Astrocyte (in vitro differentiated cells and primary cell): ENCODE results near the gene ATF6.

Experiments used
- CTCF ChIP-seq: IDR thresholded peaks from 2 replicates; pipeline ENCODE4 v1.5.1; 2011; ENCODE audit warnings: low read depth, mild to moderate bottlenecking, inconsistent platforms, low read length, moderate library complexity; ENCODE audit not compliant: insufficient read depth
- EZH2 ChIP-seq: IDR thresholded peaks from 2 replicates; pipeline ENCODE4 v1.6.1; 2012; ENCODE audit warnings: mild to moderate bottlenecking, low read length, inconsistent platforms; ENCODE audit not compliant: insufficient read depth

GRCh38 chr1:161770250-161770649 is 4.1 kb downstream of the ATF6 start:
- TF ChIP-seq CTCF (no peak), EZH2 (no peak)
